HCT116 (cell line): ENCODE measurements around the gene ZNF264.

Experiments used
- CBX3 ChIP-seq: IDR thresholded peaks from 2 replicates; pipeline ENCODE4 v1.6.1; 2012; ENCODE audit warnings: low read depth
- EGR1 ChIP-seq: IDR thresholded peaks from 2 replicates; pipeline ENCODE4 v1.6.1; 2012; ENCODE audit warnings: low read depth
- ELF1 ChIP-seq: IDR thresholded peaks from 2 replicates; pipeline ENCODE4 v1.6.1; 2012; ENCODE audit warnings: low read depth, borderline replicate concordance
- EZH2 ChIP-seq: fragments of 200-600 bp; sonication (generic); IDR thresholded peaks from 2 replicates; pipeline ENCODE4 v1.6.1; 2017; ENCODE audit warnings: antibody characterized with exemption, mixed run types
- JUND ChIP-seq: IDR thresholded peaks from 2 replicates; pipeline ENCODE4 v1.6.1; 2012
- POLR2A ChIP-seq: IDR thresholded peaks from 2 replicates; pipeline ENCODE4 v1.7.0; 2011; ENCODE audit warnings: borderline replicate concordance; ENCODE audit not compliant: insufficient read depth, insufficient read length; ENCODE audit errors: extremely low read depth
- POLR2AphosphoS5 ChIP-seq: IDR thresholded peaks from 2 replicates; pipeline ENCODE4 v1.6.1; 2011; ENCODE audit warnings: mild to moderate bottlenecking, low read depth, low read length, moderate library complexity
- RAD21 ChIP-seq: IDR thresholded peaks from 2 replicates; pipeline ENCODE4 v1.6.1; 2012; ENCODE audit warnings: low read depth, mild to moderate bottlenecking
- SP1 ChIP-seq: IDR thresholded peaks from 2 replicates; pipeline ENCODE4 v1.6.1; 2012; ENCODE audit warnings: low read depth
- YY1 ChIP-seq: IDR thresholded peaks from 2 replicates; pipeline ENCODE4 v1.6.1; 2011; ENCODE audit warnings: low read length, low read depth, moderate library complexity, mild to moderate bottlenecking; ENCODE audit not compliant: insufficient replicate concordance; ENCODE audit errors: extremely low read depth
- ZNF274 ChIP-seq: fragments of 200-500 bp; sonication (Bioruptor generic); IDR thresholded peaks from 2 replicates; pipeline ENCODE4 v1.6.1; 2014; ENCODE audit warnings: mild to moderate bottlenecking, low read depth, low read length, inconsistent platforms
- TF ChIP-seq, protein P1 (sequence below), 3 experiments: fragments of 200-600 bp in 1 of 3; sonication (generic) in 1 of 3; IDR thresholded peaks in 2 of 3; conservative IDR thresholded peaks in 1 of 3; 2 replicates each; pipeline ENCODE4 v1.5.1; 2012 to 2017; ENCODE audit warnings: low read depth in 2 of 3, low read length in 2 of 3, antibody characterized with exemption in 1 of 3, borderline replicate concordance in 1 of 3, control low read depth in 1 of 3, mild to moderate bottlenecking in 1 of 3, mixed read lengths in 1 of 3, mixed run types in 1 of 3, moderate library complexity in 1 of 3; ENCODE audit not compliant: insufficient read depth in 1 of 3
- TF ChIP-seq, protein P2 (sequence below): IDR thresholded peaks from 2 replicates; pipeline ENCODE4 v1.6.1; 2012
- TF ChIP-seq, protein P3 (sequence below): IDR thresholded peaks from 2 replicates; pipeline ENCODE4 v1.6.1; 2012

DNA sequence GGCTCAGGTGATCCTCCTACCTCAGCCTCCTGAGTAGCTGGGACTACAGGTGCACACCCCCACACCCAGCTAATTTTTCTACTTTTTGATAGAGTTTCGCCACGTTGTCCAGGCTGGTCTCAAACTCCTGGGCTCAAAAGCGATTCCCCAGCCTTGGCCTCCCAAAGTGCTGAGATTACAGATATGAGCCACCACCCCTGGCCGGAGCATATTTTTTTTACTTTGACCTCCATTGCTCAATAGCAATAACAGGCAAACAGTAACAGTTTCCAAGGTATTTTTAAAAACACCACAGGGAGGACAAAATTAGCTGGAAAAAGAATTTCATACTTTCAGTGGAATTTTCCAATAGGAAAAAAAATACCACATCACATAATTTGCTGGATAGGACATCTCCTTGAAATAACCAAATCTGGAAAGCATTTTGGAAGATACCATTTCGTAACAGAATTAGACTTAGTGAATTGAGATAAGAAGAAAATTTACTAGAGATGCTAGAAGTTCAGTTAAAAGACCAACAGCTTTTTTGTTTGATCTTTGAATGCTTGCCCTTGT, 29.2 kb upstream of the ZNF264 start:
- TF ChIP-seq JUND, result no peak
- TF ChIP-seq, protein P1, sequence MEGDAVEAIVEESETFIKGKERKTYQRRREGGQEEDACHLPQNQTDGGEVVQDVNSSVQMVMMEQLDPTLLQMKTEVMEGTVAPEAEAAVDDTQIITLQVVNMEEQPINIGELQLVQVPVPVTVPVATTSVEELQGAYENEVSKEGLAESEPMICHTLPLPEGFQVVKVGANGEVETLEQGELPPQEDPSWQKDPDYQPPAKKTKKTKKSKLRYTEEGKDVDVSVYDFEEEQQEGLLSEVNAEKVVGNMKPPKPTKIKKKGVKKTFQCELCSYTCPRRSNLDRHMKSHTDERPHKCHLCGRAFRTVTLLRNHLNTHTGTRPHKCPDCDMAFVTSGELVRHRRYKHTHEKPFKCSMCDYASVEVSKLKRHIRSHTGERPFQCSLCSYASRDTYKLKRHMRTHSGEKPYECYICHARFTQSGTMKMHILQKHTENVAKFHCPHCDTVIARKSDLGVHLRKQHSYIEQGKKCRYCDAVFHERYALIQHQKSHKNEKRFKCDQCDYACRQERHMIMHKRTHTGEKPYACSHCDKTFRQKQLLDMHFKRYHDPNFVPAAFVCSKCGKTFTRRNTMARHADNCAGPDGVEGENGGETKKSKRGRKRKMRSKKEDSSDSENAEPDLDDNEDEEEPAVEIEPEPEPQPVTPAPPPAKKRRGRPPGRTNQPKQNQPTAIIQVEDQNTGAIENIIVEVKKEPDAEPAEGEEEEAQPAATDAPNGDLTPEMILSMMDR (IDR thresholded peaks at IDR 0.05 in 2 of 3, conservative IDR thresholded peaks at IDR 0.05 in 1 of 3; ENCODE audit: borderline replicate concordance in 1 of 3, insufficient read depth in 1 of 3, low read depth in 2 of 3, low read length in 2 of 3), result no peak
- TF ChIP-seq EGR1, result no peak
- no peak for TF ChIP-seq SP1
- TF ChIP-seq EZH2, result no peak
- TF ChIP-seq, protein P2, sequence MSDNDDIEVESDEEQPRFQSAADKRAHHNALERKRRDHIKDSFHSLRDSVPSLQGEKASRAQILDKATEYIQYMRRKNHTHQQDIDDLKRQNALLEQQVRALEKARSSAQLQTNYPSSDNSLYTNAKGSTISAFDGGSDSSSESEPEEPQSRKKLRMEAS, result no peak
- no peak for TF ChIP-seq RAD21
- no peak for TF ChIP-seq POLR2A
- TF ChIP-seq YY1, result no peak
- TF ChIP-seq, protein P3, sequence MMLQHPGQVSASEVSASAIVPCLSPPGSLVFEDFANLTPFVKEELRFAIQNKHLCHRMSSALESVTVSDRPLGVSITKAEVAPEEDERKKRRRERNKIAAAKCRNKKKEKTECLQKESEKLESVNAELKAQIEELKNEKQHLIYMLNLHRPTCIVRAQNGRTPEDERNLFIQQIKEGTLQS, result no peak
- no peak for TF ChIP-seq CBX3
- TF ChIP-seq ZNF274, result no peak
- no peak for TF ChIP-seq ELF1
- TF ChIP-seq POLR2AphosphoS5, result no peak
